HCT116 (cell line): Measurements from ENCODE around the gene CENPM. TPM values are rescaled to one million over a fixed set of nuclear protein-coding genes. Genes with fewer than 3 reads are reported as not detected.

Source experiments
- ATAC-seq: fragments of 200-7000 bp; cut with Tn5 transposase; 2 replicates; pipeline ENCODE4 v1.9.1; 2020; ENCODE audit warnings: mild to moderate bottlenecking, moderate library complexity
- BruUV-seq: library from RNA; stranded (reverse); fragments of 400-500 nt; replicated peaks from 2 replicates; lab custom pipeline; 2021; lab: Mats Ljungman, UMichigan
- CTCF ChIA-PET: fragments of 300-600 bp; sonication (Branson Sonifier 250); formaldehyde crosslinking; loops from one replicate; lab custom pipeline; 2021; ENCODE audit warnings: antibody characterized with exemption; lab: Charles Lee
- POLR2A ChIA-PET: fragments of 300-600, 350-600 bp; sonication (Branson Sonifier 250); formaldehyde crosslinking; loops from one replicate; lab custom pipeline; 2021; ENCODE audit warnings: antibody characterized with exemption; lab: Charles Lee
- RAD21 ChIA-PET, 2 experiments: fragments of 300-600 bp; sonication (Branson Sonifier 250); formaldehyde crosslinking; loops; one replicate each; lab custom pipeline; 2023; ENCODE audit warnings: low total read pairs in 2 of 2; ENCODE audit not compliant: uncharacterized antibody in 2 of 2, unreplicated experiment in 2 of 2, low non-redundant PET in 1 of 2; lab: Charles Lee
- DNase-seq: peaks from one replicate; pipeline ENCODE4 v3.0.0-alpha.2; 2010; ENCODE audit warnings: low read depth, low spot score
- H2AFZ ChIP-seq: fragments of 200-600 bp; shearing (Covaris generic), sonication (generic); 2 replicates; pipeline ENCODE4 v1.6.1; 2017; ENCODE audit warnings: low read depth, mixed run types, mixed read lengths, antibody characterized with exemption, low read length; ENCODE audit not compliant: poor library complexity, severe bottlenecking
- H3K27ac ChIP-seq: 2 replicates; pipeline ENCODE4 v1.5.1; 2012; ENCODE audit warnings: low read depth, low read length
- H3K27me3 ChIP-seq: fragments of 200-600 bp; sonication (generic); 2 replicates; pipeline ENCODE4 v1.6.1; 2016; ENCODE audit warnings: mixed run types, low read length, mixed read lengths; ENCODE audit not compliant: insufficient read depth
- H3K36me3 ChIP-seq, 2 experiments: fragments of 200-500 bp in 1 of 2; fragments of 200-600 bp in 1 of 2; sonication (Bioruptor generic) in 1 of 2; sonication (generic) in 1 of 2; 2 replicates each; pipeline versions ENCODE4 v1.5.1 to v1.6.1; 2014 to 2016; ENCODE audit warnings: low read length in 2 of 2, inconsistent platforms in 1 of 2, mixed read lengths in 1 of 2, mixed run types in 1 of 2; ENCODE audit not compliant: insufficient read depth in 2 of 2, control insufficient read depth in 1 of 2
- H3K4me1 ChIP-seq, 2 experiments: fragments of 200-600 bp in 1 of 2; sonication (generic) in 1 of 2; 2 replicates each; pipeline versions ENCODE4 v1.5.1 to v1.6.1; 2012 to 2017; ENCODE audit warnings: low read length in 2 of 2, inconsistent platforms in 1 of 2, mild to moderate bottlenecking in 1 of 2, mixed read lengths in 1 of 2, mixed run types in 1 of 2, moderate library complexity in 1 of 2; ENCODE audit not compliant: insufficient read depth in 2 of 2, control insufficient read depth in 1 of 2
- H3K4me2 ChIP-seq: fragments of 200-600 bp; sonication (generic); 2 replicates; pipeline ENCODE4 v1.6.1; 2017; ENCODE audit warnings: mixed run types, low read length, mixed read lengths
- H3K4me3 ChIP-seq, 2 experiments: fragments of 200-600 bp in 1 of 2; sonication (generic) in 1 of 2; replicated peaks in 1 of 2; 2 replicates each; pipeline ENCODE4 v1.5.1; 2011 to 2016; ENCODE audit warnings: low read length in 2 of 2, control low read depth in 1 of 2, low read depth in 1 of 2, mild to moderate bottlenecking in 1 of 2, mixed read lengths in 1 of 2, mixed run types in 1 of 2
- H3K79me2 ChIP-seq: fragments of 200-600 bp; sonication (generic); 2 replicates; pipeline ENCODE4 v1.6.1; 2017; ENCODE audit warnings: mild to moderate bottlenecking, mixed run types, low read length, moderate library complexity, mixed read lengths; ENCODE audit not compliant: insufficient read depth
- H3K9ac ChIP-seq: fragments of 200-600 bp; sonication (generic); 2 replicates; pipeline ENCODE4 v1.6.1; 2016; ENCODE audit warnings: low read length, mixed read lengths
- H3K9me2 ChIP-seq: fragments of 200-600 bp; sonication (generic), shearing (Covaris generic); 2 replicates; pipeline ENCODE4 v1.6.1; 2017; ENCODE audit warnings: mixed run types, mild to moderate bottlenecking, moderate library complexity; ENCODE audit not compliant: insufficient read depth
- H3K9me3 ChIP-seq, 2 experiments: fragments of 200-500 bp in 1 of 2; fragments of 200-600 bp in 1 of 2; sonication (Bioruptor generic) in 1 of 2; sonication (generic) in 1 of 2; 2 replicates each; pipeline ENCODE4 v1.6.1; 2014 to 2017; ENCODE audit warnings: low read length in 2 of 2, mixed read lengths in 2 of 2, inconsistent platforms in 1 of 2, low read depth in 1 of 2, mild to moderate bottlenecking in 1 of 2, mixed run types in 1 of 2, moderate library complexity in 1 of 2; ENCODE audit not compliant: control insufficient read depth in 1 of 2, insufficient read depth in 1 of 2
- H4K20me1 ChIP-seq: fragments of 200-600 bp; sonication (generic), shearing (Covaris generic); 2 replicates; pipeline ENCODE4 v1.6.1; 2017; ENCODE audit warnings: mixed run types, mild to moderate bottlenecking, moderate library complexity; ENCODE audit not compliant: insufficient read depth
- EZH2phosphoT487 ChIP-seq: fragments of 200-600 bp; IDR thresholded peaks from 2 replicates; pipeline ENCODE4 v1.6.1; 2018; ENCODE audit warnings: antibody characterized with exemption, borderline replicate concordance
- POLR2A ChIP-seq: IDR thresholded peaks from 2 replicates; pipeline ENCODE4 v1.7.0; 2011; ENCODE audit warnings: borderline replicate concordance; ENCODE audit not compliant: insufficient read depth, insufficient read length; ENCODE audit errors: extremely low read depth
- SP1 ChIP-seq: IDR thresholded peaks from 2 replicates; pipeline ENCODE4 v1.6.1; 2012; ENCODE audit warnings: low read depth
- TCF7L2 ChIP-seq: IDR thresholded peaks from 2 replicates; pipeline ENCODE4 v1.7.0; 2011; ENCODE audit warnings: borderline replicate concordance, inconsistent platforms; ENCODE audit not compliant: insufficient read depth, insufficient read length; ENCODE audit errors: extremely low read depth
- YY1 ChIP-seq: IDR thresholded peaks from 2 replicates; pipeline ENCODE4 v1.6.1; 2011; ENCODE audit warnings: low read length, low read depth, moderate library complexity, mild to moderate bottlenecking; ENCODE audit not compliant: insufficient replicate concordance; ENCODE audit errors: extremely low read depth
- ZFX ChIP-seq: fragments of 450-650 bp; IDR thresholded peaks from 2 replicates; pipeline ENCODE4 v1.6.1; 2017
- ZNF274 ChIP-seq: fragments of 200-500 bp; sonication (Bioruptor generic); IDR thresholded peaks from 2 replicates; pipeline ENCODE4 v1.6.1; 2014; ENCODE audit warnings: mild to moderate bottlenecking, low read depth, low read length, inconsistent platforms
- intact Hi-C: fragments of 100-400 bp; cut with micrococcal nuclease; formaldehyde crosslinking; loops from 2 replicates; pipeline ENCODE4 v1.10.0; 2022
- total RNA-seq: library from RNA; stranded (reverse); gene quantifications from one replicate; pipeline ENCODE4 v1.2.1, GENCODE V29; 2021; ENCODE audit not compliant: unreplicated experiment
- TF ChIP-seq, protein P1 (sequence below), 3 experiments: fragments of 200-600 bp in 1 of 3; sonication (generic) in 1 of 3; IDR thresholded peaks in 2 of 3; conservative IDR thresholded peaks in 1 of 3; 2 replicates each; pipeline ENCODE4 v1.5.1; 2012 to 2017; ENCODE audit warnings: low read depth in 2 of 3, low read length in 2 of 3, antibody characterized with exemption in 1 of 3, borderline replicate concordance in 1 of 3, control low read depth in 1 of 3, mild to moderate bottlenecking in 1 of 3, mixed read lengths in 1 of 3, mixed run types in 1 of 3, moderate library complexity in 1 of 3; ENCODE audit not compliant: insufficient read depth in 1 of 3
- TF ChIP-seq, protein P2 (sequence below): IDR thresholded peaks from 2 replicates; pipeline ENCODE4 v1.6.1; 2012
- TF ChIP-seq, protein P3 (sequence below): IDR thresholded peaks from 2 replicates; pipeline ENCODE4 v1.6.1; 2011; ENCODE audit warnings: mild to moderate bottlenecking, low read length, moderate library complexity; ENCODE audit not compliant: insufficient replicate concordance; ENCODE audit errors: extremely low read depth
- TF ChIP-seq, protein P4 (sequence below): IDR thresholded peaks from 2 replicates; pipeline ENCODE4 v1.6.1; 2012

CENPM gene
- total RNA-seq, 1 experiment from 2014 or later = 44.7 TPM

DNA sequence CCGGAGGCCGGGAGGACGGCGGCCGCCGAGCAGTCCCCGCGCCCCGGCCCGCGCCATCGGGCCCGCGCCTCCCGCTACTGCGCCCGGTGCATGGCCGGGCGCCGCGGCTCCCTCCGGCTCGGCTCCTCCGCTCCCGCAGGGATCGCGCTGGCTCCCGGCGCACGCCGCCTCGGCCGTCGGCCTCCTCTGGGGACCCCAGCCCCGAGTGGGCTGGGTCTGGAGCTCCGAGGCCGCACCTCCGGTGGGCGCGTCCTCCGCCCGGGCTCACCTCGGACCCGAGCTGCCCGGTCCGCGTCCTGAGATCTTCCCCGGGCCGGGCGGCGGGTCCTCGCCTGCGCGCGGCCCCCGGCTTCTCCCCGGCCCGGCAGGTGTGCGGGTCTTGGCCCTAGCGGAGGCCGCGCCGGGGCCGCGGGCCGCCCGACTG lies 32.3 kb downstream of the CENPM start:
- DNase-seq (no peak), ATAC-seq (peak; percentile 64)
- peak overlapping the region; percentile 37 to 61 for H3K4me3 ChIP-seq
- peak overlapping the region; percentile 69 for H3K9ac ChIP-seq
- H4K20me1 ChIP-seq = no peaks in the 10 kb centered on the region
- no TSS peak for BruUV-seq
- intact Hi-C loops = no loop called here
- POLR2A ChIA-PET = no interaction called here
- peak overlapping the region; percentile 74 for H3K4me2 ChIP-seq
- no peaks in the 10 kb centered on the region for H3K36me3 ChIP-seq
- no peaks in the 10 kb centered on the region for H3K27me3 ChIP-seq
- H3K27ac ChIP-seq = peak overlapping the region; percentile 41; the same call in 1 of the 2 replicates
- H3K79me2 ChIP-seq = no peaks in the 10 kb centered on the region
- no peak overlapping the region for H2AFZ ChIP-seq
- RAD21 ChIA-PET = no interaction called here
- TF ChIP-seq ZNF274 = no peak
- TF ChIP-seq, protein P1, sequence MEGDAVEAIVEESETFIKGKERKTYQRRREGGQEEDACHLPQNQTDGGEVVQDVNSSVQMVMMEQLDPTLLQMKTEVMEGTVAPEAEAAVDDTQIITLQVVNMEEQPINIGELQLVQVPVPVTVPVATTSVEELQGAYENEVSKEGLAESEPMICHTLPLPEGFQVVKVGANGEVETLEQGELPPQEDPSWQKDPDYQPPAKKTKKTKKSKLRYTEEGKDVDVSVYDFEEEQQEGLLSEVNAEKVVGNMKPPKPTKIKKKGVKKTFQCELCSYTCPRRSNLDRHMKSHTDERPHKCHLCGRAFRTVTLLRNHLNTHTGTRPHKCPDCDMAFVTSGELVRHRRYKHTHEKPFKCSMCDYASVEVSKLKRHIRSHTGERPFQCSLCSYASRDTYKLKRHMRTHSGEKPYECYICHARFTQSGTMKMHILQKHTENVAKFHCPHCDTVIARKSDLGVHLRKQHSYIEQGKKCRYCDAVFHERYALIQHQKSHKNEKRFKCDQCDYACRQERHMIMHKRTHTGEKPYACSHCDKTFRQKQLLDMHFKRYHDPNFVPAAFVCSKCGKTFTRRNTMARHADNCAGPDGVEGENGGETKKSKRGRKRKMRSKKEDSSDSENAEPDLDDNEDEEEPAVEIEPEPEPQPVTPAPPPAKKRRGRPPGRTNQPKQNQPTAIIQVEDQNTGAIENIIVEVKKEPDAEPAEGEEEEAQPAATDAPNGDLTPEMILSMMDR (IDR thresholded peaks at IDR 0.05 in 2 of 3, conservative IDR thresholded peaks at IDR 0.05 in 1 of 3; ENCODE audit: borderline replicate concordance in 1 of 3, insufficient read depth in 1 of 3, low read depth in 2 of 3, low read length in 2 of 3) = no peak
- peak; percentile 34 for TF ChIP-seq POLR2A
- peak; percentile 82; the same call in 1 of the 2 replicates for TF ChIP-seq ZFX
- no peak for TF ChIP-seq SP1
- H3K4me1 ChIP-seq = peaks cover 12 to 44% of the 10 kb centered on the region in 2 experiments
- no peaks in the 10 kb centered on the region for H3K9me2 ChIP-seq
- no peaks in the 10 kb centered on the region for H3K9me3 ChIP-seq
- CTCF ChIA-PET = no interaction called here

DNA sequence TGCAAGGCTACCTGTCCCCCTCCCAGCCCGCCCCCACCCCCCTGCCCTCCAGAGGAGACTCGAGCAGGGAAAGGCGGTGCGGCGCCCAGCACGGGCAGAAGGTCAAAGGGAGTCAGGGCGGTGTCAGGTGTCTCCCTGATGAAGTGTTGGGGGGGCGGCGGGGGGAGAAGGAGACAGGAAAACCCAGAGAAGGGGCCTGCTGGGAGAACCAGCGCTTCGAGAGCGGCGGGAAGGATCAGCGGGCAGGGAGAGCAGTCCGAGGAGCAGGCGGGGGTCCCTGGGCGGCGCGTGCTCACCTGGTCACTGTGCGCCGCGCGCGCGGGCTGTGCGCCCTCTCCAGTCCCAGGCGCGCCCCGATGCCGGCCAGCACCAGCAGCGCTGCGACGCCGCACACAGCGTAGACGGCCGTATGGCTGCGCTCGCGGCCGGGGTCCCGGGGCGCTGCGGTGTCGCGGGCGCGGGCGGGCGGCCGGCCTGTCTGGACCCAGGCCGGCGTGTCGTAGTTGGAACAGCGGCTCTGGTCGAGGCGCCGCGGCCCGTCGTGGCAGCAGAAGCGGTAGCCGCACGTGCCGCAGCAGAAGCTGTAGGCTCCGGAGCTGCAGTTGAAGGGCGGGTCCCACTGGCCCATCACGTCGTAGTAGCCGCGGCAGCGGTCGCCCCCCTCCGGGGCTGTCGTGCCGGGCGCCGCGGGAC lies 33.0 kb downstream of the CENPM start:
- Histone ChIP-seq H3K4me2 (peak overlapping the region; percentile 42), H3K9me2 (no peaks in the 10 kb centered on the region), H3K9me3 (no peaks in the 10 kb centered on the region), H2AFZ (no peak overlapping the region), H3K36me3 (no peaks in the 10 kb centered on the region), H3K4me3 (peak overlapping the region in 1 of 2 experiments; percentile 21; a peak in 2 of 4 replicates), H4K20me1 (no peaks in the 10 kb centered on the region), H3K27ac (peak overlapping the region; percentile 41; the same call in 1 of the 2 replicates), H3K4me1 (peaks cover 12 to 41% of the 10 kb centered on the region in 2 experiments), H3K9ac (no peak overlapping the region), H3K79me2 (no peaks in the 10 kb centered on the region), H3K27me3 (no peaks in the 10 kb centered on the region)
- CTCF ChIA-PET = interaction anchor here (1.4 kb wide), 1 partner anchor 12 kb away, joined by 3 read pairs; no protein-coding TSS in a partner anchor
- RAD21 ChIA-PET = no interaction called here
- POLR2A ChIA-PET = no interaction called here
- intact Hi-C loops = no loop called here
- no peak for DNase-seq
- peak; percentile 27 for ATAC-seq
- no TSS peak for BruUV-seq
- TF ChIP-seq, protein P2, sequence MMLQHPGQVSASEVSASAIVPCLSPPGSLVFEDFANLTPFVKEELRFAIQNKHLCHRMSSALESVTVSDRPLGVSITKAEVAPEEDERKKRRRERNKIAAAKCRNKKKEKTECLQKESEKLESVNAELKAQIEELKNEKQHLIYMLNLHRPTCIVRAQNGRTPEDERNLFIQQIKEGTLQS = no peak
- TF ChIP-seq TCF7L2 = no peak
- TF ChIP-seq, protein P3, sequence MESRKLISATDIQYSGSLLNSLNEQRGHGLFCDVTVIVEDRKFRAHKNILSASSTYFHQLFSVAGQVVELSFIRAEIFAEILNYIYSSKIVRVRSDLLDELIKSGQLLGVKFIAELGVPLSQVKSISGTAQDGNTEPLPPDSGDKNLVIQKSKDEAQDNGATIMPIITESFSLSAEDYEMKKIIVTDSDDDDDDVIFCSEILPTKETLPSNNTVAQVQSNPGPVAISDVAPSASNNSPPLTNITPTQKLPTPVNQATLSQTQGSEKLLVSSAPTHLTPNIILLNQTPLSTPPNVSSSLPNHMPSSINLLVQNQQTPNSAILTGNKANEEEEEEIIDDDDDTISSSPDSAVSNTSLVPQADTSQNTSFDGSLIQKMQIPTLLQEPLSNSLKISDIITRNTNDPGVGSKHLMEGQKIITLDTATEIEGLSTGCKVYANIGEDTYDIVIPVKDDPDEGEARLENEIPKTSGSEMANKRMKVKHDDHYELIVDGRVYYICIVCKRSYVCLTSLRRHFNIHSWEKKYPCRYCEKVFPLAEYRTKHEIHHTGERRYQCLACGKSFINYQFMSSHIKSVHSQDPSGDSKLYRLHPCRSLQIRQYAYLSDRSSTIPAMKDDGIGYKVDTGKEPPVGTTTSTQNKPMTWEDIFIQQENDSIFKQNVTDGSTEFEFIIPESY = no peak
- no peak for TF ChIP-seq SP1
- TF ChIP-seq ZNF274 = no peak
- TF ChIP-seq, protein P4, sequence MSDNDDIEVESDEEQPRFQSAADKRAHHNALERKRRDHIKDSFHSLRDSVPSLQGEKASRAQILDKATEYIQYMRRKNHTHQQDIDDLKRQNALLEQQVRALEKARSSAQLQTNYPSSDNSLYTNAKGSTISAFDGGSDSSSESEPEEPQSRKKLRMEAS = no peak
- no peak for TF ChIP-seq EZH2phosphoT487
- TF ChIP-seq YY1 = no peak
